ENCODE data around the gene CER1.

Gene CER1

DNA sequence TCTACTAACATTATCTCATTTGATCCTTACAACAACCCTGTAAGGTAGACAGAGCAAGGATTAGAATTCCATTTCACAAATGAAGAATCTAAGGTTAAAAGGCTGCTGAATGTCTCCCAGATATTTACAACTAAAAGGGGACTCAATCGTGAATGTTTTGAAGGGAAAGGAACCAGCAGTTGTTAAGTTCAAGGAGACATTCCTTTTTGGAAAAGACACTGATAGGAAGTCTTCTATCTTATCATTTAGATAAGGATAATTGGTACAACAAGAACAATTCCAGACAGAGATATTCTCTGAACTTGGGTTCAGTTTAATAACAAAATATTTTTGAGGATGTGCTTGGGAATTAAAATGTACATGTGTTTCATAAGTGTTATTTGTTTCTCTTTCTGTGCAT is 37.5 kb upstream of the CER1 start:
- TF ChIP-seq, protein P1, sequence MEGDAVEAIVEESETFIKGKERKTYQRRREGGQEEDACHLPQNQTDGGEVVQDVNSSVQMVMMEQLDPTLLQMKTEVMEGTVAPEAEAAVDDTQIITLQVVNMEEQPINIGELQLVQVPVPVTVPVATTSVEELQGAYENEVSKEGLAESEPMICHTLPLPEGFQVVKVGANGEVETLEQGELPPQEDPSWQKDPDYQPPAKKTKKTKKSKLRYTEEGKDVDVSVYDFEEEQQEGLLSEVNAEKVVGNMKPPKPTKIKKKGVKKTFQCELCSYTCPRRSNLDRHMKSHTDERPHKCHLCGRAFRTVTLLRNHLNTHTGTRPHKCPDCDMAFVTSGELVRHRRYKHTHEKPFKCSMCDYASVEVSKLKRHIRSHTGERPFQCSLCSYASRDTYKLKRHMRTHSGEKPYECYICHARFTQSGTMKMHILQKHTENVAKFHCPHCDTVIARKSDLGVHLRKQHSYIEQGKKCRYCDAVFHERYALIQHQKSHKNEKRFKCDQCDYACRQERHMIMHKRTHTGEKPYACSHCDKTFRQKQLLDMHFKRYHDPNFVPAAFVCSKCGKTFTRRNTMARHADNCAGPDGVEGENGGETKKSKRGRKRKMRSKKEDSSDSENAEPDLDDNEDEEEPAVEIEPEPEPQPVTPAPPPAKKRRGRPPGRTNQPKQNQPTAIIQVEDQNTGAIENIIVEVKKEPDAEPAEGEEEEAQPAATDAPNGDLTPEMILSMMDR (IDR thresholded peaks at IDR 0.05; ENCODE audit: extremely low read depth, insufficient read depth, missing control alignments): no peak
- DNase-seq (ENCODE audit: low spot score): no peak
- in situ Hi-C loops (cut with MboI; ENCODE audit: low pct_unique_long_range_greater_than_20kb, low sequenced_read_pairs, unreplicated experiment): loop anchor here (10.0 to 25.0 kb wide), 2 partner anchors 145 to 298 kb away; no protein-coding TSS in a partner anchor

DNA sequence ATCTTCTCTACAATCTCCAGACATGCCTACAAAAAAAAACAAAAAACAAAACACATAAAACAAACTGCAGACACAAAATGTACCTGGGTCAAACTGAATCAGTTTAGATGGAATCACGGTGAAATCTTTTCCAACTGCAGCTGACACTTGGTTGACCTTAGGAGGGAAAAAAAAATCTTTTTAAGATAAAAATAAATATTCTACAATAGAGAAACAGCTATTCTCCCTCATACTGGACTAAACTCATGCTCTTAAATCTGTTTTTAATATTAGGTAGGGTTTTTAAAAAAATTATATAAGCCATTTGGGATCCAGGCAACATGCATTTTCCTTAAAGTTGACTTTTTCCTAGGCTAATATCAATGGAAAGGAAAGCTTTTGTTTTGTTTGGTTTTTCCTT is 33.8 kb upstream of the CER1 start:
- TF ChIP-seq, protein P1 (IDR thresholded peaks at IDR 0.05; ENCODE audit: extremely low read depth, insufficient read depth, missing control alignments): no peak
- in situ Hi-C loops (cut with MboI; ENCODE audit: low pct_unique_long_range_greater_than_20kb, low sequenced_read_pairs, unreplicated experiment): loop anchor here (25.0 kb wide), 1 partner anchor 294 kb away; no protein-coding TSS in a partner anchor
- DNase-seq (ENCODE audit: low spot score): no peak

DNA sequence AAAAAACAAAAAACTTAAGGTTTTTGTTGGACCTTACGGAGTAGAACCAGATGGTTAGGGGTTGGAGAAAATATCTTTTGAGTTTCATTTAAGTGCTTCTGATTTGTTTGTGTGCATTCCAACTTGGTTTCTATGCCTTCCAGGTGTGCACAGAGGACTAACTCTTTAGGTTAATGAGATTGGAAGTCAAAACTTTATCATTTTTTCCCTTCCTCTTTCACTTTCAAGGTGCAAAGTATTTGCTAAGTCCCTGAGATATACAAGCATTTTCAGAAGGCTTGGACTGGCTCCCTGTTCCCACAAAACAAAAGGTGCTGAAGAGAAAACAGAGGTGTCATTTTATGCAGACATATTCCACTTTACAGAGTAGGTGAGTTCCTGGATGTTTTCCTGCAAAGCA is 30.3 kb upstream of the CER1 start:
- TF ChIP-seq, protein P1 (IDR thresholded peaks at IDR 0.05; ENCODE audit: extremely low read depth, insufficient read depth, missing control alignments): no peak
- DNase-seq (ENCODE audit: low spot score): no peak
- in situ Hi-C loops (cut with MboI; ENCODE audit: low pct_unique_long_range_greater_than_20kb, low sequenced_read_pairs, unreplicated experiment): loop anchor here (25.0 kb wide), 1 partner anchor 291 kb away; no protein-coding TSS in a partner anchor

DNA sequence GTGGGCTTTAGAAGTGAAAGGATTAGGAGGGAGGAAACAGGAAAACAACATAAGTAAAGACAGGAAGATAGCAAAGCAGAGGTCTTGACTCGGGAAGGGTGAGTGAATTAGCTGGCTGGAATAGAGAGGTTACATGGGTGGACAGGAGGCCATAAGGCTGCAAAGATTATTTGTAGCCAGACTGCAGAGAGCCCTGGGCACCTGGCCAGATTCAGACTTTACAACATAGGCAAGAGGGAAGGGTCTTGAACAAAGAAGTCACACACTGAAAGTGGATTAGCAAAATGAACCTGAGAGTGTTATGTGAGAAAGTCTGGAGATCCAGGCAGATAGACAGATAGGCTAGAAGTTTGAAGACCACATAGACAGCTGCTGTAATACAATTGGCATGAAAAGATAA is 29.7 kb upstream of the CER1 start:
- TF ChIP-seq, protein P1 (IDR thresholded peaks at IDR 0.05; ENCODE audit: extremely low read depth, insufficient read depth, missing control alignments): no peak
- in situ Hi-C loops (cut with MboI; ENCODE audit: low pct_unique_long_range_greater_than_20kb, low sequenced_read_pairs, unreplicated experiment): loop anchor here (25.0 kb wide), 1 partner anchor 290 kb away; no protein-coding TSS in a partner anchor
- no peak for DNase-seq (ENCODE audit: low spot score)

DNA sequence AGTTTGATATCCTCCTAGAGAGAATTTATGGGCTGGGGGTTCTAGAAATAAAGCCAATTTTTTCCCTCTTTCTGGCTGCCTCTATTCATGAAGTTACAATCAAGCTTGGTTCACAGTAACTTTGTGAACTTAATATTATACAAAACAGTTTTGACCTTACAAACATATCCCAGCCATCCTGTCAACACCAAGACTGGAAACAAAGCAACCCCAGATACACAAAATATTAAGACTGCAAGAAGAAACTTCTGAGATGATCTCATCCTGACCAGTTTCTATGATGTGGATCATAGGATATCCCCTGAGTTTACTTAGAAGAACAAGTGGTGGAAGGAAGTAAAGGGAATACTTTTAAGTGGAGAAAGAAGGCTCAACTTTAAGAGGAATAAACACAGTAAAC is 28.3 kb upstream of the CER1 start:
- in situ Hi-C loops (cut with MboI; ENCODE audit: low pct_unique_long_range_greater_than_20kb, low sequenced_read_pairs, unreplicated experiment): loop anchor here (25.0 kb wide), 1 partner anchor 289 kb away; no protein-coding TSS in a partner anchor
- DNase-seq (ENCODE audit: low spot score): no peak

DNA sequence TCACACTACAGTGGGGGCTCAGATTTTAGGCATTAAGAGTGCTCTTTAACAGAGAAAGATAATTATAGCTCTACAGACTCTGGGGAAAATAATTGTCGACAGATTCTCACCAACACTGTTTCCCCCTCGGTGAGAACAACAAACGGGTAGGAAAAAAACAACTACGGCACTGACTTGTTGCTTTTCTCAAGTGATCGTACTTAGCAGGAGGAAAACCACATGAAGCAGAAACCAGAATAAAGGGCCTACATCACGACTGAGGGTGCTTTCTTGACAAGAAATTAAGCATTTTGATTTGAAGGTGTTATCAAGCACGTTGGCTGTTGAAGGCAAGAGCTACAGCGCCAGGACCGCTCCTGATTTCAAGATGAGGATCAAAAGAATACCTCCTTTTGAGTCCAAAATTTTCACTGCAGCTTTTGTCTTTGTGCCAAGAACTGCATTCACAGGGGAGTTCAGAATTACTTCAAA is 27.2 kb upstream of the CER1 start:
- TF ChIP-seq, protein P1 (IDR thresholded peaks at IDR 0.05; ENCODE audit: extremely low read depth, insufficient read depth, missing control alignments): no peak
- no peak for DNase-seq (ENCODE audit: low spot score)
- in situ Hi-C loops (cut with MboI; ENCODE audit: low pct_unique_long_range_greater_than_20kb, low sequenced_read_pairs, unreplicated experiment): loop anchor here (25.0 kb wide), 1 partner anchor 287 kb away; no protein-coding TSS in a partner anchor

More for the DNA sequence above, 28.3 kb upstream of the CER1 start:
- TF ChIP-seq, protein P1 (IDR thresholded peaks at IDR 0.05; ENCODE audit: extremely low read depth, insufficient read depth, missing control alignments): no peak

All from GM13977 (cell line).